ENCODE data around the gene ZNF544. TPM values are rescaled to one million over a fixed set of nuclear protein-coding genes. Genes with fewer than 3 reads are reported as not detected.

ZNF544 gene
- total and polyA plus RNA-seq, 2 experiments from 2014 or later: 35.9 to 103 TPM

- H3K4me1 ChIP-seq (ENCODE audit: low read depth): peaks cover 1% of the 10 kb centered on the region
- no peaks in the 10 kb centered on the region for H3K27me3 ChIP-seq
- TF ChIP-seq CTCF (IDR thresholded peaks at IDR 0.05; ENCODE audit: low read depth, low read length): no peak
- DNase-seq (ENCODE audit: low read depth in 1 of 2, low spot score in 1 of 2): no peak
- no peaks in the 10 kb centered on the region for H3K36me3 ChIP-seq
- H3K4me3 ChIP-seq: no peak overlapping the region
- H3K9me3 ChIP-seq (ENCODE audit: low read depth): no peaks in the 10 kb centered on the region
- H3K27ac ChIP-seq: no peak overlapping the region
Observed at GRCh38 chr19:58274771-58275201, 46.1 kb downstream of the ZNF544 start.

DNA sequence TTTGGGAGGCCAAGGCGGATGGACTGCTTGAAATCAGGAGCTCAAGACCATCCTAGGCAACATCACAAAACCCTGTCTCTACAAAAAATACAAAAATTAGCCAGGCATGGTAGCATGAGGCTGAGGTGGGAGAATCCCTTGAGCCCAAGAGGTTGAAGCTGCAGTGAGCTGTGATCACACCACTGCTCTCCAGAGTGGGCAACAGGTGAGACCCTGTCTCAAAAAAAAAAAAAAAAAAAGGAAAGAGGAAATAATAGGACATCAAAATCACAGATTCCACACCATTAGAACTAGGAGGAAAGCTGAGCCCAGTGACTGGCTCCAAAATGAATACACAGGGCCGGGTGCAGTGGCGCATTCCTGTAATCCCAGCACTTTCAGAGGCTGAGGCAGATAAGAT lies 46.9 kb downstream of the ZNF544 start:
- H3K27ac ChIP-seq: no peak overlapping the region
- H3K27me3 ChIP-seq: no peaks in the 10 kb centered on the region
- no peaks in the 10 kb centered on the region for H3K36me3 ChIP-seq
- DNase-seq (ENCODE audit: low read depth in 1 of 2, low spot score in 1 of 2): no peak
- no peaks in the 10 kb centered on the region for H3K9me3 ChIP-seq (ENCODE audit: low read depth)
- TF ChIP-seq CTCF (IDR thresholded peaks at IDR 0.05; ENCODE audit: low read depth, low read length): no peak
- H3K4me1 ChIP-seq (ENCODE audit: low read depth): peaks cover 5% of the 10 kb centered on the region
- no peak overlapping the region for H3K4me3 ChIP-seq

DNA sequence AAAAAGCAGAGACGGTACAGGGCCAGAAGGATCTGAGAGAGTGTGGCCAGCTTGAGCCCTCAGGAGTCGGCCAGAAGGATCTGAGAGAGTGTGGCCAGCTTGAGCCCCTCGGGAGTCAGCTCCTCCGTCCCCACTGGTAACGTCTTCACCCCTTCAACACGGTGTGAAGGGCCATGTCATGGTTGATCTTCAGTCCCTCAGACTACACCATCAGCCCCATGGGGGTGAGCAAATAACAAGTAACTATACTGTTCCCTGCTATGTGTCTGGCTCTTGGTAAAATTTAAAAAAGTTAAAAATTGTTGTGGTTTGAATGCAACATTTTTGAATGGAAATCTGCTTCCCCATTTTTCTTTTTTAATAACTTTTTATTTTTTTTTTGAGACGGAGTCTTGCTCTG lies 48.5 kb downstream of the ZNF544 start:
- Histone ChIP-seq H3K4me1 (ENCODE audit: low read depth) (peaks cover 5% of the 10 kb centered on the region), H3K36me3 (no peaks in the 10 kb centered on the region), H3K9me3 (ENCODE audit: low read depth) (no peaks in the 10 kb centered on the region), H3K4me3 (no peak overlapping the region), H3K27me3 (no peaks in the 10 kb centered on the region), H3K27ac (no peak overlapping the region)
- no peak for DNase-seq (ENCODE audit: low read depth in 1 of 2, low spot score in 1 of 2)
- no peak for TF ChIP-seq CTCF (IDR thresholded peaks at IDR 0.05; ENCODE audit: low read depth, low read length)

GRCh38 chr19:58277748-58278540 lies 49.2 kb downstream of the ZNF544 start:
- Histone ChIP-seq H3K36me3 (no peaks in the 10 kb centered on the region), H3K27me3 (no peaks in the 10 kb centered on the region), H3K9me3 (ENCODE audit: low read depth) (no peaks in the 10 kb centered on the region), H3K4me3 (peak overlapping the region; percentile 58), H3K27ac (peak overlapping the region; percentile 90), H3K4me1 (ENCODE audit: low read depth) (peaks cover 5% of the 10 kb centered on the region)
- DNase-seq (ENCODE audit: low read depth in 1 of 2, low spot score in 1 of 2): no peak
- TF ChIP-seq CTCF (IDR thresholded peaks at IDR 0.05; ENCODE audit: low read depth, low read length): no peak

GRCh38 chr19:58278541-58279041 lies 49.9 kb downstream of the ZNF544 start, which contains the start of gene ZNF8:
ZNF8 (plus strand) TSS chr19:58278955; CDS start chr19:58279082, 127 bp downstream.
- peak; percentile 9 for TF ChIP-seq CTCF (IDR thresholded peaks at IDR 0.05; ENCODE audit: low read depth, low read length)
- Histone ChIP-seq H3K4me1 (ENCODE audit: low read depth) (peaks cover 5% of the 10 kb centered on the region), H3K9me3 (ENCODE audit: low read depth) (no peaks in the 10 kb centered on the region), H3K27me3 (no peaks in the 10 kb centered on the region), H3K4me3 (peak within 1 kb of the TSS; percentile 58), H3K36me3 (no peaks in the 10 kb centered on the region), H3K27ac (peak within 1 kb of the TSS; percentile 98)
- DNase-seq (ENCODE audit: low read depth in 1 of 2, low spot score in 1 of 2): peak; percentile 99
